CD4-positive, alpha-beta T cell treated with Interleukin-17A for 4 hours (primary cell): Measurements from ENCODE around the gene TC2N.
"Not testable (repeated sequence)": the region's sequence is repeated elsewhere in the genome, so short reads cannot be mapped to it uniquely, and the experiment has no call there.

ENCODE experiments used
- DNase-seq: peaks from one replicate; pipeline ENCODE4 v3.0.0-alpha.2; 2020; ENCODE audit warnings: mixed read lengths

TC2N gene

DNA sequence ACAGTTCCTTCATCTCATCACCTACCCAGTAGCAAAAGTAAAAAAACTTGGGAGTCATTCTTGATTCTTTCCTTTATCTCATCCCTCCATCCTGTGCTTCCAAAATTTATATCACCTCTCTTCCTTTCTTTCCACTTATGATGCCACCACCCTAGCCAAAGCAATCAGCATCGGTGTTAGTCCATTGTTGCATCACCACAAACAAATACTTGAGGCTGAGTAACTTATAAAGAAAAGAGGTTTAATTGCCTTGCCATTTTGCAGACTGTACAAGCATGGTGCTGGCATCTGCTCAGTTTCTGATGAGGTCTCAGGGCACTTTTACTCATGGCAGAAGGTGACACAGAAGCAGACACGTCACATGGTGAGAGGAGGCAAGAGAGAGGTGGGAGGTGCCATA, 115.6 kb downstream of the TC2N start:
- DNase-seq: no peak

DNA sequence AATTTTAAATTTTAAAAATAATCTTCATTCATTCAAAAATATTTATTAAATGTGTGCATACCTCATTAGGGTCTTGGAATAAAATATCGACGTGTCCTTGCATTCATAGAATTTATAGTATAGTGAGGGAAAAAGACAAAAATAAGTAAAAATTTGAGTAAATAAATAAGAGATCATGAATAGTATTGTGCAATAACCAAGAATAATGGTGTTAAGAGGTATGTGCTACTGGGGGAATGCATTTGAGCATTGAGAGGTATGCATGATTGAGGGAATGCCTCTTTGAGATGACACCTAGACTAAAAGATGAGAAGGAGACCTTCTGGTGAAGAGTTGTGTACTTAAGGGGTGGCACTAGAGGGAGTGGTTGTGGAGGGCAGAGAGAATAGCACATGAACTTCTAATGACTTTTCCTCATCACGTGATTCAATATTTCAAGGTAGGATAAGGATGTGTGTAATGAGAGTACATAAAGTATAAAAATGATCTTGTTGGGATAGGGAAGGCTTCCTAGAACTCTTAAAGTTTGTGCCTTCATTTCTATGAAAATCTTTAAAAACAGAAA, 116.6 kb downstream of the TC2N start:
- no peak for DNase-seq

DNA sequence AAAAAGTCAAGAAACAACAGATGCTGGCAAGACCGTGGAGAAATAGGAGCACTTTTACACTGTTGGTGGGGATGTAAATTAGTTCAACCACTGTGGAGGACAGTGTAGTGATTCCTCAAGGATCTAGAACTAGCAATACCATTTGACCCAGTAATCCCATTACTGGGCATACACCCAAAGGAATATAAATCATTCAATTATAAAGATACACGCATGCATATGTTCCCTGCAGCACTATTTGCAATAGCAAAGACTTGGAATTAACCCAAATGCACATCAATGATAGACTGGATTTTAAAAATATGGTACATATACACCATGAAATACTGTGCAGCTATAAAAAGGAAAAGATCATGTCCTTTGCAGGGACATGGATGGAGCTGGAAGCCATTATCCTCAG, 117.5 kb downstream of the TC2N start:
- no peak for DNase-seq

DNA sequence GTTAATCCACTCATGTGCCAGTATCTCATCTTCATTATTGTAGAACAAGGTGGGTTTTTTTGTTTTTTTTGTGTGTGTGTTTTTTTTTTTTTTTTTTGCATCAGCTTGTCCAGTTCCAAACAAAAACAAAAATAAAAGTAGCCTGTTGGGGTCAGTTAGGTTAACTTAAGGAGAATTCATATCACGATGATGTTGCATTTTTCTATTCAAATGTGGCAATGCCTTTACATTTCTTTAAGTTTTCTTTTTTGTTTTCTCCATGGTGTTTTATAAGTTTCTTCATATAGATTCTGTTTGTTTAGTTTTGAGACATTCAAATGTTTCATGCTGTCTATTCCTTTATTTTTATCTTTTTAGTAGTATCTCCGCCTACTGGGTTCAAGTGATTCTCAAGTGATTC, 119.3 kb downstream of the TC2N start:
- DNase-seq: no peak

DNA sequence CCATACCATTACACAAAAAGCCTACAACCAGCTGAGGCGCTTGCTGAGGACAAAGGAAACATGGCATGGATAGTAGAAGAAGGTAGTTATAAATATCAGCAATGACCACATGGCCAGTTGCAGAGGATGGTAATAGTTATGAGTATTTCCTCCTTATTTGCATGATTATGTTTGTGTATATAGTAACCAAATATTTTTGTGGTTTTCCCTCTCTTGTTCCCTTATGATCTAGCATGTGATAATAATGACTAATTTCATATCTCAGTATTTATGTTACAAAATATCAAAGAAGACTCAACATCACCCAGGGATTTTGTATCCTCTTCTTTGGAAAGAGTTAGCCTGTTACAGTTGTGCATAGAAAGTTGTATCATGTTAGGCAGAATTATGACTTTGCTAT, 122.0 kb downstream of the TC2N start:
- DNase-seq: no peak

DNA sequence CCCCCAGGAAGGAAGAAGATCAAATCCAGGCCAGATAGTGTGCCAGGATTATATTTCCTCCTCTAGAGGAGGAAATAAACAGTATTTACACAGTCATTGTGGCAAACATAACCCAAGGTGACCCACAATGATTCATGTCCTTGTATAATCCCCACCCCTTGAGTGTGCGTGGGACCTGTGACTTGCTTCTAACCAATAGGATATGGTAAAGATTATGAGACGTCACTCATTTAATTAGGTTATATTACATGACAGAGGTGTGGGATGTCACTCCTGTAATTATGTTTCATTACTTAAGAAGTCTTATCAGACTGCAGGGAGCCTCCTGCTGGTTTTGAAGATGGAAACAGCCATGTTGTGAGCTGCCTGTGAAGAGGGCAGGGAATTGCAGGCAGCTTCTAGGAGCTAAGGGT, 123.3 kb downstream of the TC2N start:
- no peak for DNase-seq

DNA sequence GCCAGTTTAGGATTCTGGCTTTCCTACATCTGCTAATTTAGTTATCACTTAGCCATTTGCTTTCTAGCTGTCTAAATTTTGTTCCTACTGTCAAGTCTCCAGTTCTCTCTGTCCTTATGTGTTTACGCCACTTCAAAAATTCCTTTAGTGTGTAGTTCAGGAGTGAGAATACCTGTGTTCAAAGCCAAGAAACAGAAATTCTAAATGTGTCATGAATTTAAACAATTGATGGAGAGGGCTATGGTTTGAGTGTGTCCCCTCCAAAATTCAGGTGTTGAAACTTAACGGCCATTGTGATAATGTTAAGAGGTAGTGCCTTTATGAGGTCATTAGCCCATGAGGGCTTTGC, 124.1 kb downstream of the TC2N start:
- no peak for DNase-seq

DNA sequence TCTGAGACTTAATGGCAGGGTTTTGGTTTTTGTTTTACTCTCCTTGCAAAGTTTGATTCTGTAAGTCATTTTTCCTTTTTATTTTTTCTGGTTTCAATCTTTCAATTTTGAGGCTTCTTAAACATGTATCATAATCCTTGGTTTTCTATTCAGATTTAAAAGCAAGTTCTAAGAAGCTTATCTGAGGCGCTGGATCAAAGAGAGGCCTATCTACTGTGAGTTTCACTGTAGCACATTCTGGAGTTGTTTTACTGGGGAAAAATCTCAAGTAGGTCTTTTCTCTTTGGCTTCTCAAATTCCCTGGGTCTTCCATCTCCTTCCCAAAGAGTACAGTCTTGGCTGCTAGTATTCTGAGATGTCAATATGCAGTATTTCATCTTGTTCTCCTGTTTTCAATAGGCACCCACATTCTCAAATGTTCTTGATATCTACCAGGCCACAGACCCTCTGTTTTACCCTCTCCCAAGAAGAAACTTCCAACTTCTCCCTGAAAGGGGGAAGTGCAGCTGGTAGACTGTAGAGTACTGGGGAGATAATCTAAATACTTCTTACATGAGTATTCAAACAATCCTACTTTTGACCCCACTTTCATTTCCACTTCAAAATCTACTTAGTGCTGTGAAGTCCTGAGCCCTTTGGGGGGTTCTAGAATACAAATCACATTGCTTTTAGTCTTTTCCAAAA, 124.6 kb downstream of the TC2N start:
- DNase-seq: no peak

DNA sequence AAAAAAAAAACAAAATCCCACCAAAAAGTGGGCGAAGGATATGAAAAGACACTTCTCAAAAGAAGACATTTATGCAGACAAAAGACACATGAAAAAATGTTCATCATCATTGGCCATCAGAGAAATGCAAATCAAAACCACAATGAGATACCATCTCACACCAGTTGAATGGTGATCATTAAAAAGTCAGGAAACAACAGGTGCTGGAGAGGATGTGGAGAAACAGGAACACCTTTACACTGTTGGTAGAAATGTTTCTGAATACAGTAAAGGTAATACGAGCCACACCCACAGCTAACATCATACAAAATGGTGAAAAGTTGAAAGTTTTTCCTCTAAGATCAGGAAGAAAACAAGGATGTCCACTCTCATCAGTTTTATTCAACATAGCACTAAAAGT, 127.5 kb downstream of the TC2N start:
- not testable (repeated sequence) for DNase-seq

DNA sequence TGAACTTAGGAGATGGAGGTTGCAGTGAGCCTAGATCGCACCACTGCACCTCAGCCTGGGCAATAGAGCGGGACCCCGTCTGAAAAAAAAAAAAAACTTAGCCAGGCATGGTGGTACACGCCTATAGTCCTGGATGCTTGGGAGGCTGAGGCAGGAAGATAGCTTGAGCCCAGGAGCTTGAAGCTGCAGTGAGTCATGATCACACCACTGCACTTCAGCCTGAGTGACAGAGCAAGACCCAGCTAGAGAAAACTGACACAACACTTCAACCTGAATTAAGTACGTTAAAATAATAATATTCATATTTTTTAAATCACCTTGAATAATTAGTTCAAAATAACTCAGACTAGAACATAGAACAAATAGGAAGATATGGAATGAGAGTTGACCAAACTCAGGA, 129.7 kb downstream of the TC2N start:
- DNase-seq: no peak

DNA sequence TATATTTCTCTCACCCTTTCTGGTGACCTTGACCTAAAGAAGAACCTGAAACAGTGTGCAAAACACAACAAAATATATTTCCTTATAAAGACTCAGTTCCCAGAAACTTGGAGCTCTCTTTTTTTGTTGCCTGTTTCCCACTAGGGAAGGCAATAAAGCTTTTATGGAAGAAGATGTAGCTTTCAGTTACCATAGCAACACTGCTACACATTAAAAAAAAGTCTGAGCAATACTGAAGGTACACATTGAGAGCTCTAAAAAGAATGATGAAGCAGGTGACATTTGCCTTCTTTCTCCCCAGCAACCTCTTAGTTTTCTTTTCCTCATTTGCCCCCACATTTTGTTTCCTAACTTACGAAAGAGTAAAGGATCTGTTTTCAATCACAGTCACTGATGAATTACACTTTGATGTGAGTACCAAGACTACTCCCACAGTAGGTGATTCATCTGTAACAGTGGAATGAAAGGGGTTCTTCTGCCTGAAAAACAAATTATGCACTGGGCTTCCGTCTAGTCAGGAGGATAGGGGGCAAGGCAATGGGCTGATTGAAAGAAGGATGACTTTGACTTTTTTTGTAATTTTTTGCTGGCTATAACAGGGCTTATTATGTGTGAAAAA, 134.4 kb downstream of the TC2N start:
- DNase-seq: no peak

DNA sequence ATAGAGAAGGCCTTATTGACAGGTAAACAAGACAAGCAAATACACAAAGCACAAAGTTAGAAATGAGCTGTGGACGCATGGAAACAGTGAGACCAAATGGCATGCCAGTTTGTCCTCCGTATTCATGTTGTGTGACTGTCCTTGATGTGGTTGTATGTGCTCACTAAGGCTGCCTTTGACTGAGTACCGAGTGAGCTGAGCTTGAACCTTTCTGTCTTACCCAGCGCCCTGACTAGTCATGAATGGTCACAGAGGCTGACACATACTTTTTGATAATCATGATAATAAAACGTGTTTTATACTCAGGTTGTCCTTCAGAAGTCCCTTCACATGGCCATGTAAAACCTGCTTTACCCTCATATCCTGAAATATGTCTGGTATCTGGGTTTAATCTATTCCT, 134.9 kb downstream of the TC2N start:
- DNase-seq: no peak

DNA sequence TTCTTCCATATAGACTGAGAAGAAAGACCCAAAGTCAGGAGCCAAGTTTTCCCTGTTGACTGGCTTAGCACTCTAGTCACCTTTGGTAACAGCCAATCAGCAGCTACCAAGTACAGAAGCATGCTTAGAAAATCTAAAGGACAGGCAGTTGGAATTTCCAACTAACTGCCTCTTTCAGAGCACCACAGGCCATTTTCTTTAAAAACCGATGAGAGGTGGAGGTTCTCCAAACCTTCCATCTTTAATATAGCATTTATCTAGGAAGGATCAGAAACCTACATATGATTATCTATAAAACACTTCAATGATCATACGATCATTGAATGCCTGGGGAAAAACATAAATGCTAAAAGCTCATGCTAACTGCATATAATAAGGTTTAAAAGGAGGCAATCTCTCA, 135.3 kb downstream of the TC2N start, which contains the start of gene CATSPERB:
Gene CATSPERB (minus strand): TSS at position 101 of the 400 bp plus-strand sequence. CDS start 2,607 bp downstream, outside the sequence.
- DNase-seq: no peak

DNA sequence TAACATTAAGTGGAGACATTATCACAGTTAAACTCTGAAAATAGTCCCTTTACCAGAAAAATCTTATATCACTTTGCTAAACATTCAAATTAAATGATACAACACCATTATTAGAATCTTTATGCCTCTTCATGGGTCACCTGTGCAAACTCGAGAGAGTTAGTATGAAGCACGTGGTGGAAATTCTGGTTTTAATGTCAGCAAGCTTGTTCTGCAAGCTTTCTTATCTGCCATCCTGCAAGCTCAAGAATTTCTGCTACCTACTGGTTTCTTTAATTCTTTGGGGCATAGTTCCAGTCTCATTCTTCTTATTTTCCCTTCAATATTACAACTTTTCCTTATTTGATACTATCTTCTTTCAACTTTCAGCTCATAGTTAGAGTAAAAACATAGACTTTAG, 136.3 kb downstream of the TC2N start:
- no peak for DNase-seq

DNA sequence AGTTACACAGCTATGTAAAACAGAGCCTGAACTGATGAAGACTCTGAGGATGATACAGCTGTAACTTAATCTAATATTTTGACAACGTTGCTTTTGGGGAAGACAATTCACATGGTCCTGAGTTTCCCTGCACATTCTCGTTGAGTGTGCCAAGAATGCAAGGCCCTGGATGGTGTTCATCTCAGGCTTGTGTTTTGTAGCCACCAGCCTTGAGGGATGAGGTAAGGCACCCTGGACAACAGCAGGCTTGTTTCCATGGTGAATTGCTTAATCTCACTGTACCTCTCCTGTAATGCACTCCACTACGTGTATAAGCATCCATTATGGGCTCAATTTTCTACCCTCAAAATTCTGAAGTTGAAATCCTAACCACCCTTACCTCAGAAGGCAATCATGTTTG, 137.6 kb downstream of the TC2N start:
- DNase-seq: no peak
